Measurements from ENCODE around the gene TMED10.

- TF ChIP-seq, protein P1, sequence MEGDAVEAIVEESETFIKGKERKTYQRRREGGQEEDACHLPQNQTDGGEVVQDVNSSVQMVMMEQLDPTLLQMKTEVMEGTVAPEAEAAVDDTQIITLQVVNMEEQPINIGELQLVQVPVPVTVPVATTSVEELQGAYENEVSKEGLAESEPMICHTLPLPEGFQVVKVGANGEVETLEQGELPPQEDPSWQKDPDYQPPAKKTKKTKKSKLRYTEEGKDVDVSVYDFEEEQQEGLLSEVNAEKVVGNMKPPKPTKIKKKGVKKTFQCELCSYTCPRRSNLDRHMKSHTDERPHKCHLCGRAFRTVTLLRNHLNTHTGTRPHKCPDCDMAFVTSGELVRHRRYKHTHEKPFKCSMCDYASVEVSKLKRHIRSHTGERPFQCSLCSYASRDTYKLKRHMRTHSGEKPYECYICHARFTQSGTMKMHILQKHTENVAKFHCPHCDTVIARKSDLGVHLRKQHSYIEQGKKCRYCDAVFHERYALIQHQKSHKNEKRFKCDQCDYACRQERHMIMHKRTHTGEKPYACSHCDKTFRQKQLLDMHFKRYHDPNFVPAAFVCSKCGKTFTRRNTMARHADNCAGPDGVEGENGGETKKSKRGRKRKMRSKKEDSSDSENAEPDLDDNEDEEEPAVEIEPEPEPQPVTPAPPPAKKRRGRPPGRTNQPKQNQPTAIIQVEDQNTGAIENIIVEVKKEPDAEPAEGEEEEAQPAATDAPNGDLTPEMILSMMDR (conservative IDR thresholded peaks at IDR 0.05; ENCODE audit: low read length), result no peak
- no peak for TF ChIP-seq EZH2phosphoT487 (IDR thresholded peaks at IDR 0.05; ENCODE audit: borderline replicate concordance, low read depth, low read length)
Measured at GRCh38 chr14:75215520-75215919, 39.1 kb upstream of the TMED10 start.

All from OCI-LY7 (cell line).